Heart right ventricle (tissue), 16 donors: ENCODE results near the gene SLC35F3. TPM values are rescaled to one million over a fixed set of nuclear protein-coding genes. Genes with fewer than 3 reads are reported as not detected.

Experiments
- ATAC-seq, 8 donors: fragments of 200-7000 bp; cut with Tn5 transposase; one replicate each; pipeline ENCODE4 v1.9.1; 2020; ENCODE audit warnings: mild to moderate bottlenecking in 8 of 8, moderate library complexity in 8 of 8, moderate number of reproducible peaks in 1 of 8
- DNase-seq, 2 donors: peaks; one replicate each; pipeline ENCODE4 v3.0.0-alpha.2; 2020
- H3K27ac ChIP-seq, 10 donors: fragments of 200-600 bp; sonication (generic) in 2 of 10; one replicate each; pipeline versions ENCODE4 v1.5.0 to v1.8.0; 2020 to 2022; ENCODE audit warnings: mild to moderate bottlenecking in 3 of 10
- H3K27me3 ChIP-seq, 7 donors: fragments of 200-600 bp; one replicate each; pipeline ENCODE4 v1.8.0; 2021 to 2022; ENCODE audit warnings: mild to moderate bottlenecking in 2 of 7
- H3K36me3 ChIP-seq, 9 donors: fragments of 200-600 bp; sonication (generic) in 1 of 9; one replicate each; pipeline versions ENCODE4 v1.5.0 to v1.8.0; 2020 to 2022; ENCODE audit warnings: mild to moderate bottlenecking in 2 of 9
- H3K4me1 ChIP-seq, 9 donors: fragments of 200-600 bp; sonication (generic) in 1 of 9; one replicate each; pipeline versions ENCODE4 v1.5.0 to v1.8.0; 2020 to 2022; ENCODE audit warnings: mild to moderate bottlenecking in 4 of 9
- H3K4me3 ChIP-seq, 10 donors: fragments of 200-600 bp; sonication (generic) in 2 of 10; one replicate each; pipeline versions ENCODE4 v1.5.0 to v1.8.0; 2020 to 2022; ENCODE audit warnings: mild to moderate bottlenecking in 7 of 10, moderate library complexity in 2 of 10
- H3K9me3 ChIP-seq, 11 donors: fragments of 200-600 bp in 10 of 11; sonication (generic) in 2 of 11; one replicate each; pipeline versions ENCODE4 v1.5.0 to v1.8.0; 2013 to 2022; ENCODE audit warnings: mild to moderate bottlenecking in 2 of 11, control low read depth in 1 of 11, moderate library complexity in 1 of 11
- WGBS, 2 donors: extraction: QIAGEN DNeasy Blood & Tissue Kit; methylation state at CpG; one replicate each; pipeline ENCODE4 v1.1.7; 2013; ENCODE audit warnings: inconsistent platforms in 1 of 2; 5-methylcytosine and 5-hydroxymethylcytosine counted together
- intact Hi-C, 10 donors: fragments of 100-400 bp; cut with DNase I; formaldehyde crosslinking; loops; one replicate each; pipeline versions ENCODE4 v1.11.1 to v1.14.2; 2022
- polyA plus RNA-seq, 2 donors: library from polyadenylated mRNA; stranded (reverse); fragments of 200-250 nt; gene quantifications; one replicate each; pipeline ENCODE4 v1.2.3, GENCODE V29; 2013
- total RNA-seq, 10 donors: library from RNA; stranded (reverse); fragmentation: NEBNext Ultra II Directional in 3 of 10; extraction: Animal tissue kit (Norgen Biotek cat#: 25700) in 3 of 10; gene quantifications; one replicate each; pipeline versions ENCODE4 v1.2.1 to v1.2.4, GENCODE V29; 2021 to 2023
- TF ChIP-seq, protein P1 (sequence below), 9 donors: fragments of 200-600 bp; sonication (generic) in 2 of 9; IDR thresholded peaks; one replicate each; pipeline versions ENCODE4 v1.5.0 to v1.8.0; 2021 to 2022; ENCODE audit warnings: antibody characterized with exemption in 9 of 9, mild to moderate bottlenecking in 5 of 9, moderate library complexity in 1 of 9
- donor health status: Arrhythmogenic right ventricular cardiomyopathy.
- donor health status: ischemic (EF 13 %, LVEDD 7.1; RV severe dilation, severe dysfunction).
- donor health status: healthy with polysubstance abuse.
- donor health status: DM: no; HTN: yes; CAD: no.
- donor health status: DM: no; HTN: no; CAD: no.
- donor health status: ischemic (EF 25% LVEDD 6.9; RV normal size, moderate dysfunction).
- donor health status: ischemic (EF 25% LVEDD 5.7; RV mildly dilated, moderate dysfunction).
- donor health status: healthy.
- donor health status: DM: yes; HTN: yes; CAD: no.
- donor health status: Ischemic cardiomyopathy.
- donor health status: ischemic (EF 35%, LVEDD 5.7; RV mildly dilated, moderate dysfunction).
- donor health status: nonischemic (EF 11% LVEDD 7.7; RV severe dilation, severe dysfunction).
- donor health status: DM: yes; HTN: yes; CAD: no.
- donor health status: PGD.
- donor health status: ischemic (EF 29% LVEDD 5.4; RV normal size, mild dysfunction).
- donor health status: nonischemic (EF 23%, LVEDD 6.1; RV moderate dilation, normal function).

SLC35F3 gene
- total and polyA plus RNA-seq, 12 donors = 0.04 to 0.09 (median 0.09) TPM; not detected in 9

DNA sequence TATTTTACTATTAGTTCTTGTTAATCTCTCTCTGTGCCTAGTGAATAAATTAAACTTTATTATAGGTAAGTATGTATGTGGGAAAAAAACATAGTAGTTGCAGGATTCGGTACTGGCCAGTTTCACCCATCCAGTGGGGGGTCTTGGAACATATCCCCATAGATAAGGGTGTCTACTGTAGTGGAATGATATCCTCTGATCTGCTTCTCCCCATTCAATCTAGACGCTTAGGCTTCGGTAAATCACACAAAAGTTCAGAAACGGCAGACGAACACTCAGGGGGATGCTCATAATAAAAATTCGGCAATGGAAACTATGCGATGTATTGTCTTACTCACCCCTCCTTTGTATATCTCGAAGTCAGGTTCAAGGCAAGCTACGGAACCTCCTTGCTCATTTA is 235.9 kb downstream of the SLC35F3 start:
- no peaks in the 10 kb centered on the region for H3K9me3 ChIP-seq
- DNase-seq (no peak), ATAC-seq (no peak)
- H3K27ac ChIP-seq = no peak overlapping the region
- TF ChIP-seq, protein P1, sequence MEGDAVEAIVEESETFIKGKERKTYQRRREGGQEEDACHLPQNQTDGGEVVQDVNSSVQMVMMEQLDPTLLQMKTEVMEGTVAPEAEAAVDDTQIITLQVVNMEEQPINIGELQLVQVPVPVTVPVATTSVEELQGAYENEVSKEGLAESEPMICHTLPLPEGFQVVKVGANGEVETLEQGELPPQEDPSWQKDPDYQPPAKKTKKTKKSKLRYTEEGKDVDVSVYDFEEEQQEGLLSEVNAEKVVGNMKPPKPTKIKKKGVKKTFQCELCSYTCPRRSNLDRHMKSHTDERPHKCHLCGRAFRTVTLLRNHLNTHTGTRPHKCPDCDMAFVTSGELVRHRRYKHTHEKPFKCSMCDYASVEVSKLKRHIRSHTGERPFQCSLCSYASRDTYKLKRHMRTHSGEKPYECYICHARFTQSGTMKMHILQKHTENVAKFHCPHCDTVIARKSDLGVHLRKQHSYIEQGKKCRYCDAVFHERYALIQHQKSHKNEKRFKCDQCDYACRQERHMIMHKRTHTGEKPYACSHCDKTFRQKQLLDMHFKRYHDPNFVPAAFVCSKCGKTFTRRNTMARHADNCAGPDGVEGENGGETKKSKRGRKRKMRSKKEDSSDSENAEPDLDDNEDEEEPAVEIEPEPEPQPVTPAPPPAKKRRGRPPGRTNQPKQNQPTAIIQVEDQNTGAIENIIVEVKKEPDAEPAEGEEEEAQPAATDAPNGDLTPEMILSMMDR (IDR thresholded peaks at IDR 0.05) = no peak
- 90 to 95% methylated on average over 9 of the region's 9 CpGs for WGBS, 2 donors
- no peaks in the 10 kb centered on the region for H3K4me1 ChIP-seq
- no peaks in the 10 kb centered on the region for H3K36me3 ChIP-seq
- no peak overlapping the region for H3K4me3 ChIP-seq
- H3K27me3 ChIP-seq = peaks cover 0 to 6% (median 0%) of the 10 kb centered on the region in 7 donors
- intact Hi-C loops = loop anchor here in 1 of 10 donors (10.0 kb wide), 1 partner anchor 184 kb away; no protein-coding TSS in a partner anchor

GRCh38 chr1:234141006-234141405 is 236.5 kb downstream of the SLC35F3 start:
- intact Hi-C loops = loop anchor here in 1 of 10 donors (10.0 kb wide), 1 partner anchor 184 kb away; no protein-coding TSS in a partner anchor
- Histone ChIP-seq H3K27me3 (peaks cover 0 to 11% (median 0%) of the 10 kb centered on the region in 7 donors), H3K27ac (no peak overlapping the region), H3K4me3 (no peak overlapping the region), H3K4me1 (no peaks in the 10 kb centered on the region), H3K9me3 (no peaks in the 10 kb centered on the region), H3K36me3 (no peaks in the 10 kb centered on the region)
- no peak for DNase-seq
- no peak for ATAC-seq
- WGBS, 2 donors = 70 to 83% methylated on average over 2 of the region's 2 CpGs
- TF ChIP-seq, protein P1 (IDR thresholded peaks at IDR 0.05) = no peak

DNA sequence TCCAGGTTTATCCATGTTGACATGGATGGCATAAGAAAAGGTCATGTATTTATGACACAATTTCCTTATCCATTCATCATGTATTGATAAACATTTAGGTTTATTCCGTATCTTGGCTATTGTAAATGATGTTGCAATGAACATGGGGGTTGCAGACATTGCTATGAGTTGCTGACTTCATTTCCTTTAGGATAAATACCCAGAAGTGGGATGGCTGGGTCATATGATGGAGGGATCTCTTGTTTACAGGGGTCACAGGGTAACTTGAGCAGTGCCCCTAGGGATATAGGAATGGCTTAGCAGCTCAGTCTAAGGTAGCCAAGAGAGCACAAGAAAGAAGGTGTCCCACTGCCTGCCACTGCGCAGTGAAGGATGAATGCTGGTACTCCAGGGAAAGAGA is 239.2 kb downstream of the SLC35F3 start:
- Histone ChIP-seq H3K36me3 (no peaks in the 10 kb centered on the region), H3K27ac (no peak overlapping the region), H3K27me3 (peaks cover 0 to 25% (median 13%) of the 10 kb centered on the region in 7 donors), H3K4me1 (no peaks in the 10 kb centered on the region), H3K4me3 (no peak overlapping the region), H3K9me3 (peaks cover 0 to 9% (median 0%) of the 10 kb centered on the region in 11 donors)
- DNase-seq (no peak), ATAC-seq (no peak)
- 84 to 91% methylated on average over 2 of the region's 2 CpGs for WGBS, 2 donors
- TF ChIP-seq, protein P1 (IDR thresholded peaks at IDR 0.05) = no peak
- intact Hi-C loops = loop anchor here in 1 of 10 donors (10.0 kb wide), 1 partner anchor 181 kb away; no protein-coding TSS in a partner anchor

- ATAC-seq = no peak
- H3K27ac ChIP-seq = no peak overlapping the region
- no peak overlapping the region for H3K4me3 ChIP-seq
- TF ChIP-seq, protein P1 (IDR thresholded peaks at IDR 0.05) = no peak
- H3K4me1 ChIP-seq = no peaks in the 10 kb centered on the region
- peaks cover 0 to 9% (median 0%) of the 10 kb centered on the region in 11 donors for H3K9me3 ChIP-seq
- H3K36me3 ChIP-seq = no peaks in the 10 kb centered on the region
- WGBS, 2 donors = 73 to 80% methylated on average over 4 of the region's 4 CpGs
- intact Hi-C loops = loop anchor here in 1 of 10 donors (10.0 kb wide), 1 partner anchor 180 kb away; no protein-coding TSS in a partner anchor
- H3K27me3 ChIP-seq = peaks cover 0 to 35% (median 19%) of the 10 kb centered on the region in 7 donors
- no peak for DNase-seq
Measured at GRCh38 chr1:234144901-234145300, 240.4 kb downstream of the SLC35F3 start.
